Mucosa of descending colon (tissue), 3 donors: ENCODE measurements around the gene RBM20. TPM values are rescaled to one million over a fixed set of nuclear protein-coding genes. Genes with fewer than 3 reads are reported as not detected.

Source experiments
- ATAC-seq: fragments of 200-7000 bp; cut with Tn5 transposase; one replicate; pipeline ENCODE4 v1.9.1; 2020; ENCODE audit warnings: mild to moderate bottlenecking, moderate library complexity
- DNase-seq, 3 donors: peaks; one replicate each; pipeline ENCODE4 v3.0.0-alpha.2; 2020
- H3K36me3 ChIP-seq: fragments of 200-600 bp; one replicate; pipeline ENCODE4 v1.8.0; 2021; ENCODE audit warnings: low read depth, mild to moderate bottlenecking
- H3K4me1 ChIP-seq: fragments of 200-600 bp; one replicate; pipeline ENCODE4 v1.8.0; 2021; ENCODE audit warnings: low read depth, mild to moderate bottlenecking
- H3K4me3 ChIP-seq: fragments of 200-600 bp; one replicate; pipeline ENCODE4 v1.8.0; 2021; ENCODE audit warnings: mild to moderate bottlenecking
- H3K9me3 ChIP-seq: fragments of 200-600 bp; one replicate; pipeline ENCODE4 v1.8.0; 2021; ENCODE audit warnings: mild to moderate bottlenecking
- CTCF ChIP-seq: fragments of 200-600 bp; IDR thresholded peaks from one replicate; pipeline ENCODE4 v1.8.0; 2022; ENCODE audit warnings: antibody characterized with exemption, mild to moderate bottlenecking
- intact Hi-C, 2 donors: fragments of 100-400 bp; cut with DNase I in 1 of 2; cut with micrococcal nuclease in 1 of 2; formaldehyde crosslinking; loops; one replicate each; pipeline versions ENCODE4 v1.11.0 to v1.11.1; 2022; cut with DNase I, micrococcal nuclease
- total RNA-seq, 3 donors: library from RNA; stranded (reverse); fragmentation: NEBNext Ultra II Directional in 2 of 3; extraction: Animal tissue kit (Norgen Biotek cat#: 25700) in 2 of 3; gene quantifications; one replicate each; pipeline versions ENCODE4 v1.2.1 to v1.2.4, GENCODE V29; 2021 to 2023
- donor health status: DM: no; HTN: no; CAD: no; lungs with moderate emphysema.
- donor health status: DM: no; HTN: no; CAD: no.
- donor health status: DM: no; HTN: yes; CAD: no.

RBM20 gene
- total RNA-seq, 3 donors from 2014 or later = 0.46 to 9.7 (median 2.0) TPM

GRCh38 chr10:110775406-110775805 is 131.3 kb downstream of the RBM20 start:
- Histone ChIP-seq H3K4me1 (peaks cover 10% of the 10 kb centered on the region), H3K9me3 (no peaks in the 10 kb centered on the region), H3K36me3 (no peaks in the 10 kb centered on the region), H3K4me3 (no peak overlapping the region)
- DNase-seq = no peak
- no peak for TF ChIP-seq CTCF
- intact Hi-C loops = no loop called here
- ATAC-seq = no peak

GRCh38 chr10:110777017-110777416 is 132.9 kb downstream of the RBM20 start:
- intact Hi-C loops = no loop called here
- H3K4me1 ChIP-seq = peaks cover 10% of the 10 kb centered on the region
- DNase-seq = no peak
- H3K4me3 ChIP-seq = no peak overlapping the region
- H3K9me3 ChIP-seq = no peaks in the 10 kb centered on the region
- ATAC-seq = no peak
- no peaks in the 10 kb centered on the region for H3K36me3 ChIP-seq
- TF ChIP-seq CTCF = no peak

GRCh38 chr10:110777661-110778060 is 133.5 kb downstream of the RBM20 start:
- no peak overlapping the region for H3K4me3 ChIP-seq
- ATAC-seq (no peak), DNase-seq (no peak)
- H3K36me3 ChIP-seq = no peaks in the 10 kb centered on the region
- intact Hi-C loops = no loop called here
- H3K9me3 ChIP-seq = no peaks in the 10 kb centered on the region
- peaks cover 10% of the 10 kb centered on the region for H3K4me1 ChIP-seq
- no peak for TF ChIP-seq CTCF

- H3K9me3 ChIP-seq = no peaks in the 10 kb centered on the region
- H3K4me1 ChIP-seq = peaks cover 10% of the 10 kb centered on the region
- ATAC-seq (no peak), DNase-seq (no peak)
- intact Hi-C loops = no loop called here
- no peaks in the 10 kb centered on the region for H3K36me3 ChIP-seq
- H3K4me3 ChIP-seq = no peak overlapping the region
- TF ChIP-seq CTCF = no peak
Measured at GRCh38 chr10:110778211-110778610, 134.1 kb downstream of the RBM20 start.

- no peaks in the 10 kb centered on the region for H3K9me3 ChIP-seq
- intact Hi-C loops = no loop called here
- peaks cover 6% of the 10 kb centered on the region for H3K4me1 ChIP-seq
- DNase-seq (no peak), ATAC-seq (no peak)
- H3K36me3 ChIP-seq = no peaks in the 10 kb centered on the region
- TF ChIP-seq CTCF = no peak
- no peak overlapping the region for H3K4me3 ChIP-seq
Measured at GRCh38 chr10:110779489-110779888, 135.4 kb downstream of the RBM20 start.

GRCh38 chr10:110780704-110781103 is 136.6 kb downstream of the RBM20 start:
- intact Hi-C loops = no loop called here
- Histone ChIP-seq H3K36me3 (no peaks in the 10 kb centered on the region), H3K9me3 (no peaks in the 10 kb centered on the region), H3K4me3 (no peak overlapping the region), H3K4me1 (no peaks in the 10 kb centered on the region)
- no peak for DNase-seq
- TF ChIP-seq CTCF = no peak
- no peak for ATAC-seq
